Esophagus (tissue), 2 donors: ENCODE data around the gene OAS2. TPM values are rescaled to one million over a fixed set of nuclear protein-coding genes. Genes with fewer than 3 reads are reported as not detected.

Experiments
- H3K27ac ChIP-seq, 2 donors: one replicate each; pipeline ENCODE4 v1.5.1; 2013; ENCODE audit warnings: low read depth in 2 of 2, mild to moderate bottlenecking in 2 of 2, inconsistent platforms in 1 of 2, low read length in 1 of 2, moderate library complexity in 1 of 2
- H3K27me3 ChIP-seq, 2 donors: one replicate each; pipeline ENCODE4 v1.6.1; 2013; ENCODE audit warnings: low read length in 2 of 2, control low read depth in 1 of 2, mild to moderate bottlenecking in 1 of 2; ENCODE audit not compliant: insufficient read depth in 2 of 2, control insufficient read depth in 1 of 2
- H3K36me3 ChIP-seq, 2 donors: one replicate each; pipeline ENCODE4 v1.6.1; 2013; ENCODE audit warnings: low read length in 1 of 2; ENCODE audit not compliant: control insufficient read depth in 2 of 2, insufficient read depth in 2 of 2
- H3K4me1 ChIP-seq, 2 donors: one replicate each; pipeline ENCODE4 v1.6.1; 2013; ENCODE audit warnings: low read length in 1 of 2; ENCODE audit not compliant: control insufficient read depth in 2 of 2, insufficient read depth in 2 of 2
- H3K4me3 ChIP-seq, 2 donors: one replicate each; pipeline ENCODE4 v1.5.1; 2013; ENCODE audit warnings: low read length in 2 of 2, mild to moderate bottlenecking in 2 of 2, low read depth in 1 of 2, moderate library complexity in 1 of 2
- H3K9me3 ChIP-seq, 2 donors: one replicate each; pipeline ENCODE4 v1.6.1; 2013; ENCODE audit warnings: mild to moderate bottlenecking in 2 of 2, low read depth in 1 of 2, low read length in 1 of 2, moderate library complexity in 1 of 2; ENCODE audit not compliant: control insufficient read depth in 2 of 2, insufficient read depth in 1 of 2
- WGBS, 2 donors: extraction: QIAGEN DNeasy Blood & Tissue Kit; methylation state at CpG; one replicate each; pipeline ENCODE4 v1.1.7; 2013; 5-methylcytosine and 5-hydroxymethylcytosine counted together
- polyA plus RNA-seq, 2 donors: library from polyadenylated mRNA; stranded (reverse); fragments of 200-250 nt; gene quantifications; one replicate each; pipeline ENCODE4 v1.2.3, GENCODE V29; 2013
- donor health status: healthy with polysubstance abuse.
- donor health status: Bipolar disorder and iron deficiency.

Gene OAS2
- polyA plus RNA-seq, 2 donors = 6.6 to 10.8 TPM

DNA sequence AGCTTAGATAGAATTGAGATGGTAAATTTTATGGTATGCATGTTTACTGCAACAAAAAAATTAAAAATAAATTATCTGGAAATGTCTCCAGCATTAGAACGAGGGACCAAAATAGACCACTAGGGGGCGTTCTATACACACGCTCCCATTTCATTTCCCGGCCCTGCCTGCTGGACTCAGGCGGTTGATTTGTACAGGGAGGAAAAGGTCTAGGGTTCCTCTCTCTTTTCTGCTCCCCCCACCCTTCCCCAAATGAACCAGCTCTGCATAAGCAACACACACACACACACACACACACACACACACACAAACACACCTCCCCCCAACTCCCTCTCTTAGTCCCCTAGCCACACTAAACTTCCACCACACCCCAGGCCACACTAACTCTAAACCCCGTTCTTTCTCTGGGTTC lies 70.4 kb downstream of the OAS2 start:
- no peaks in the 10 kb centered on the region for H3K4me1 ChIP-seq
- 10 to 11% methylated on average over 6 of the region's 6 CpGs for WGBS, 2 donors
- no peak overlapping the region for H3K27ac ChIP-seq
- H3K4me3 ChIP-seq = no peak overlapping the region
- H3K9me3 ChIP-seq = no peaks in the 10 kb centered on the region
- no peaks in the 10 kb centered on the region for H3K36me3 ChIP-seq
- H3K27me3 ChIP-seq = no peaks in the 10 kb centered on the region

GRCh38 chr12:113049976-113050742 lies 71.8 kb downstream of the OAS2 start:
- Histone ChIP-seq H3K27me3 (no peaks in the 10 kb centered on the region), H3K27ac (no peak overlapping the region), H3K4me3 (no peak overlapping the region), H3K4me1 (no peaks in the 10 kb centered on the region), H3K9me3 (no peaks in the 10 kb centered on the region), H3K36me3 (no peaks in the 10 kb centered on the region)
- WGBS, 2 donors = 59 to 60% methylated on average over 11 of the region's 11 CpGs

- Histone ChIP-seq H3K27ac (no peak overlapping the region), H3K27me3 (no peaks in the 10 kb centered on the region), H3K4me3 (no peak overlapping the region), H3K36me3 (no peaks in the 10 kb centered on the region), H3K4me1 (no peaks in the 10 kb centered on the region), H3K9me3 (no peaks in the 10 kb centered on the region)
- 79 to 81% methylated on average over 7 of the region's 7 CpGs for WGBS, 2 donors
These were observed 72.5 kb downstream of the OAS2 start for GRCh38 chr12:113050795-113051194.

DNA sequence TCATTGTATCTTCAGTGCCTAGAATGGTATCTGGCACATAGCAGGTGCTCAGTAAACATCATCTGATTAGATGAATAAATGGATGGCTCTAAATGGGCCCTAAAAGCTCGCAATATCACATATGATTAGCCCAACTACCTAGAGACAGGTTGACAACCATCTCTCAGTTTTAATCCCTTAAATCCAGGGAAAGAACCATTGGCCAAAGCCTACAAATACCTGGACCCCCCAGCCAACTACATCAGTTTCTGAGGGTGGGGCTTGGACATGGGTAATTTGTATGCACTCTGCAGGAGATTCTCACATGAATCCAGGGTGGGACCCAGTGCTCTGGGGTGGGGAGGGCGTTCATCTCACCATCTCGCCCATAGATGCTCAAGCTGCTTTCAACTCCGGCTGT lies 73.4 kb downstream of the OAS2 start:
- H3K4me3 ChIP-seq = no peak overlapping the region
- 83 to 84% methylated on average over 4 of the region's 4 CpGs for WGBS, 2 donors
- no peaks in the 10 kb centered on the region for H3K36me3 ChIP-seq
- H3K9me3 ChIP-seq = no peaks in the 10 kb centered on the region
- no peaks in the 10 kb centered on the region for H3K4me1 ChIP-seq
- H3K27me3 ChIP-seq = peaks cover 0 to under 1% of the 10 kb centered on the region in 2 donors
- H3K27ac ChIP-seq = no peak overlapping the region

DNA sequence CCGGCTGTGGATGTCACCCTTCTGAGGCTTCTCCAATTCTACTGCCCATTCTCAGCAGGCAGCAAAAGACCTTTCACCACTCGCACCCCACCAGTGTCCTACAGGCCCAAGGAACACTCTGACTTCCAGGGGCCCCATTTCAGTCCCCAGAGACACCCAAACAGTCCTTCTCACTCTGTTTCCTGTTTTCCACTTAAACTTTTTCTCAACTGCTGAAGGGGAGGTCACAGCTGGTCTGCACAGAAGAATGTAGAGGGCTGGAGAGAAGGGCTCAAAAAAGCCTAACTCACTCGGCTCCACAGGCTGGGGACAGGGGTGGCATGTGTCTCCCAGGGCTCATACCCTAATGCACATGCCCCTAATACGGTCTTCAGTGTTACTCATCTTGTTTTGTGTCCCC lies 74.0 kb downstream of the OAS2 start:
- Histone ChIP-seq H3K27me3 (peaks cover 0 to 6% of the 10 kb centered on the region in 2 donors), H3K4me1 (peaks cover 3 to 4% of the 10 kb centered on the region in 2 donors), H3K27ac (no peak overlapping the region), H3K4me3 (no peak overlapping the region), H3K9me3 (no peaks in the 10 kb centered on the region), H3K36me3 (no peaks in the 10 kb centered on the region)
- WGBS, 2 donors = 61 to 70% methylated on average over 4 of the region's 4 CpGs

DNA sequence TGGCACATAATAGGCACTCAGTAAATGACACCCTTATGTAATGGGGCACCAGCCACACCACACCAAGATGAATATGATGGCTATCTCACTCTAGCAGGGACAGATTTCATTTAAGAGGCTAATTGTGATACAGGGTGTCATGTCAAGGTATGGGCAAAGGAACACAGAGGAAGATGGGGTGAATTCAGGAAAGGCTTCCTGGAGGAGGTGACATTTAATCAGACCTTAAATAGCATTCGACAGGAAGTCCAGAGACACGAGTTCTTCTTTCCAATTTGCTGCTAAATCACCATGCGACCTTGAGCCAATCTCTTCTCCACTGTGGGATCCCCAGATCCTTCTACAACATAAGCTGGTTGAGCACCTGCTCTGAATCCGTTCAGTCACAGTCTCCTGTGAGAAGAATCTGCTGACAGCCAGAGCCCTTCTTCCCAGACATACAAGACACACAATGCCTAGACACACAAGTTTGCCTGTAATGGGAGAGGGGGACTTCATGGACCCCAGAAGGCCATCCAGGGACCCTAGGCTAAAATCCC lies 76.7 kb downstream of the OAS2 start:
- 65 to 67% methylated on average over 4 of the region's 4 CpGs for WGBS, 2 donors
- peaks cover 4% of the 10 kb centered on the region in 2 donors for H3K4me1 ChIP-seq

DNA sequence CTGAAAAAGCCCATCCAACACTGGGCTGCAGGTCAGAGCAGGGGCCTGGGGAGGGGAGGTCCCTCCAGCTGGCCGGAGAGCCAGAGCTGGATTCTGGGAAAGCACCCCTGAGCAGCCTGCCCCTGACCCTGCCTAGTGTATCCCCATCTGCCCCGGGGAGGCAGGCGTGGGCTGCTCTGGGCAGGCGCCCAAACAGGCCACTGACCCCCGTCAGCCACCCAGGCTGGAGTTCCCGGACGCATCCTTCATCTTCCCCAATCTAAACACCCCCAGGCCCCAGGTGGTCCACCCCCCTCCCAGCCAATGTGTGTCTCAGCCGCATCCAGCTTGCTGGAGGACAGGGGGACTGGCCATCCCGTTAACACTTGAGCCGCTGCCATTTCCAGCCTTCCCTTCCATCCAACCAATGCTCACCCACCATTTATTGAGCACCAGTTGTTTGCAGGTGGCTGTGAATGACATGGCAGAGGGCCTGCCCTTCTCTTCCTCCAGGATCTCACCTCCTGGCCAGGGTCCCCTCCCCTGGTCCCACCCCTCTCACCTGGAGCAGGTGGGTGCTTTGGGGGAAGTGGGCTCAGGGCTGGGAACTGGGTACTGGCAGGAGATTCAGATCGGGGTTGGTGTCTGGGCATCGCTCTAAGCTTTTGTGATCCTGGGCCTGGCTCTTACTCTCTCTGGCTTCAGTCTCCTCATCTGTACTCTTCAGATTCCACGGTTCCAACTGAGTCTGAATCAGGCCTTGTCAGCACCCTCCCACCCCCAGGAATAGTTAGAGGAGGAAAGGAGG lies 77.5 kb downstream of the OAS2 start:
- peaks cover 0 to 2% of the 10 kb centered on the region in 2 donors for H3K9me3 ChIP-seq
- no peak overlapping the region for H3K27ac ChIP-seq
- peaks cover 4% of the 10 kb centered on the region in 2 donors for H3K4me1 ChIP-seq
- peaks cover 0 to 6% of the 10 kb centered on the region in 2 donors for H3K27me3 ChIP-seq
- no peak overlapping the region for H3K4me3 ChIP-seq
- 56 to 59% methylated on average over 11 to 13 of the region's 13 CpGs for WGBS, 2 donors
- H3K36me3 ChIP-seq = no peaks in the 10 kb centered on the region

More for the DNA sequence above, 76.7 kb downstream of the OAS2 start:
- Histone ChIP-seq H3K27ac (no peak overlapping the region), H3K9me3 (peaks cover 0 to 2% of the 10 kb centered on the region in 2 donors), H3K36me3 (no peaks in the 10 kb centered on the region), H3K4me3 (no peak overlapping the region), H3K27me3 (peaks cover 0 to 6% of the 10 kb centered on the region in 2 donors)

- Histone ChIP-seq H3K9me3 (peaks cover 0 to 2% of the 10 kb centered on the region in 2 donors), H3K27ac (no peak overlapping the region), H3K36me3 (no peaks in the 10 kb centered on the region), H3K4me3 (peak overlapping the region in 1 of 2 donors; percentile 27), H3K27me3 (peaks cover 0 to 6% of the 10 kb centered on the region in 2 donors), H3K4me1 (peaks cover 4% of the 10 kb centered on the region in 2 donors)
- 10 to 11% methylated on average over 8 of the region's 8 CpGs for WGBS, 2 donors
These were observed 78.0 kb downstream of the OAS2 start for GRCh38 chr12:113056381-113056630.

- no peak within 1 kb of the TSS for H3K27ac ChIP-seq
These were observed 78.5 kb downstream of the OAS2 start, which contains the start of gene DTX1 for GRCh38 chr12:113056631-113057488. TSS of gene DTX1 (plus strand) at chr12:113056730. CDS start at chr12:113058193, 1,463 bp downstream.

More at GRCh38 chr12:113056631-113057488, 78.5 kb downstream of the OAS2 start, which contains the start of gene DTX1:
- Histone ChIP-seq H3K27me3 (peaks cover 0 to 6% of the 10 kb centered on the region in 2 donors), H3K4me3 (peak within 1 kb of the TSS; percentile 27 to 36), H3K9me3 (peaks cover 0 to 2% of the 10 kb centered on the region in 2 donors), H3K36me3 (no peaks in the 10 kb centered on the region), H3K4me1 (peaks cover 4% of the 10 kb centered on the region in 2 donors)
- WGBS, 2 donors = 1 to 2% methylated on average over 63 to 94 of the region's 94 CpGs
